GM18873 (cell line): Measurements from ENCODE around the gene SLC4A5.
A peak's percentile ranks its signal among the peaks of the same experiment; 100 is the strongest.

Source experiments
- ATAC-seq: cut with Tn5 transposase; IDR thresholded peaks from one replicate; pipeline ENCODE4 v1.9.1; 2021; ENCODE audit warnings: mild to moderate bottlenecking, moderate library complexity, moderate number of reproducible peaks; ENCODE audit not compliant: unreplicated experiment, low FRiP score

The SLC4A5 gene

GRCh38 chr2:74343316-74343715 is at the start of gene SLC4A5:
Gene SLC4A5 (minus strand): TSS chr2:74343416. CDS start chr2:74315023, 28,393 bp downstream.
- ATAC-seq = no peak

- no peak for ATAC-seq
Measured at GRCh38 chr2:74392449-74392743, 49.2 kb upstream of the SLC4A5 start.

- ATAC-seq = peak; percentile 49
Measured at GRCh38 chr2:74391580-74392448, 48.6 kb upstream of the SLC4A5 start.

- no peak for ATAC-seq
Measured at GRCh38 chr2:74391209-74391579, 48.0 kb upstream of the SLC4A5 start.

GRCh38 chr2:74390606-74391005 is 47.4 kb upstream of the SLC4A5 start:
- ATAC-seq = no peak

- ATAC-seq = no peak
Measured at GRCh38 chr2:74387346-74387745, 44.1 kb upstream of the SLC4A5 start.

GRCh38 chr2:74385396-74385795 is 42.2 kb upstream of the SLC4A5 start:
- no peak for ATAC-seq

GRCh38 chr2:74384051-74384450 is 40.8 kb upstream of the SLC4A5 start:
- no peak for ATAC-seq

GRCh38 chr2:74383254-74383653 is 40.0 kb upstream of the SLC4A5 start:
- no peak for ATAC-seq

GRCh38 chr2:74381751-74382150 is 38.5 kb upstream of the SLC4A5 start:
- no peak for ATAC-seq

GRCh38 chr2:74379851-74380789 is 36.9 kb upstream of the SLC4A5 start, which contains the start of gene DCTN1:
Gene DCTN1 (minus strand): TSS chr2:74380311. CDS start chr2:74380037, 274 bp downstream.
- no peak for ATAC-seq

GRCh38 chr2:74378007-74378406 is 34.8 kb upstream of the SLC4A5 start:
- ATAC-seq = no peak

GRCh38 chr2:74375838-74376237 is 32.6 kb upstream of the SLC4A5 start:
- ATAC-seq = no peak

- ATAC-seq = no peak
Measured at GRCh38 chr2:74374509-74375205, 31.4 kb upstream of the SLC4A5 start.

- ATAC-seq = no peak
Measured at GRCh38 chr2:74373985-74374384, 30.8 kb upstream of the SLC4A5 start.

- no peak for ATAC-seq
Measured at GRCh38 chr2:74373221-74373676, 30.0 kb upstream of the SLC4A5 start.

GRCh38 chr2:74372674-74373073 is 29.5 kb upstream of the SLC4A5 start:
- ATAC-seq = no peak

GRCh38 chr2:74371421-74371820 is 28.2 kb upstream of the SLC4A5 start:
- ATAC-seq = no peak

GRCh38 chr2:74369976-74370375 is 26.8 kb upstream of the SLC4A5 start:
- no peak for ATAC-seq

GRCh38 chr2:74368499-74368898 is 25.3 kb upstream of the SLC4A5 start:
- no peak for ATAC-seq

GRCh38 chr2:74367789-74368188 is 24.6 kb upstream of the SLC4A5 start:
- no peak for ATAC-seq
